ENCODE results near the gene PRICKLE4.

DNA sequence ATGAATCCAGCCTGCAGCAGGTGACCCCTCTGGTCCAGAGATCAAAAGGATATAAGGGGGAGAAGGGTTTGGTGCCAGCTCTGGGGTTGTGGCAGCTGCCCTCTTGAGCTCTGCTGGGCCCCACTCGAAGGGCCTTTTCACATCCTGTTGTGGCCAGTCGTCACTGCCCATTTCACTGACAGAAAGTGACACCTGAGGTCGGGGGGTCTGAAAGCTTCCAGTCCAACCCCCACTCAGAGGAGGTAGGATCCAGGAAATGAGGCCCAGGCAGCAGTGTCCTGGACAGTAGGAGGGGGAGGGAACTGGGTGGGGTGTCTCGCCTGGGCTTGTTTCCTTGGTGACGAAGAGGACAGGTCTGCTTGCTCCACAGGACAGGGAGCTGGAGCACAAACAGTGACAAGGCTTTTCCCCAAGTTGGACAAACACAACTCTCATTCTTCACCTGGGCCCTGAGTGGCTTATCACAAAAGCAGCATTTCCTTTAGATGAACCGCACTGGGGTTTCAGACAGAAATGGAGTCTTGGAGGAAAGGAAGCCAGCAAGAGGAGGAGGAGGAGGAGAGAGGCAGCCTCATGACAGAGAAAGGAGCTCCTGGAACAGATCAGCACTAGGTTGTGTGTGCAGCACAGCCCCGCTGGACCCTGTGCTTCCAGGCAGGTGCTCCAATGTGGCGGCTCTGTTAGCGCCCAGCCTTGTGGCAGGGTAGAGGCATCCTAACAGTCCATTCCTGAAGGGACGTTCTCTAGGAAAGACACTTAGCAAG, 11.9 kb upstream of the PRICKLE4 start:
- TF ChIP-seq, protein P1, sequence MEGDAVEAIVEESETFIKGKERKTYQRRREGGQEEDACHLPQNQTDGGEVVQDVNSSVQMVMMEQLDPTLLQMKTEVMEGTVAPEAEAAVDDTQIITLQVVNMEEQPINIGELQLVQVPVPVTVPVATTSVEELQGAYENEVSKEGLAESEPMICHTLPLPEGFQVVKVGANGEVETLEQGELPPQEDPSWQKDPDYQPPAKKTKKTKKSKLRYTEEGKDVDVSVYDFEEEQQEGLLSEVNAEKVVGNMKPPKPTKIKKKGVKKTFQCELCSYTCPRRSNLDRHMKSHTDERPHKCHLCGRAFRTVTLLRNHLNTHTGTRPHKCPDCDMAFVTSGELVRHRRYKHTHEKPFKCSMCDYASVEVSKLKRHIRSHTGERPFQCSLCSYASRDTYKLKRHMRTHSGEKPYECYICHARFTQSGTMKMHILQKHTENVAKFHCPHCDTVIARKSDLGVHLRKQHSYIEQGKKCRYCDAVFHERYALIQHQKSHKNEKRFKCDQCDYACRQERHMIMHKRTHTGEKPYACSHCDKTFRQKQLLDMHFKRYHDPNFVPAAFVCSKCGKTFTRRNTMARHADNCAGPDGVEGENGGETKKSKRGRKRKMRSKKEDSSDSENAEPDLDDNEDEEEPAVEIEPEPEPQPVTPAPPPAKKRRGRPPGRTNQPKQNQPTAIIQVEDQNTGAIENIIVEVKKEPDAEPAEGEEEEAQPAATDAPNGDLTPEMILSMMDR (conservative IDR thresholded peaks at IDR 0.05; ENCODE audit: low read depth, low read length) = no peak
- TF ChIP-seq FOS (IDR thresholded peaks at IDR 0.05; ENCODE audit: low read depth, low read length) = no peak
- TF ChIP-seq, protein P2, sequence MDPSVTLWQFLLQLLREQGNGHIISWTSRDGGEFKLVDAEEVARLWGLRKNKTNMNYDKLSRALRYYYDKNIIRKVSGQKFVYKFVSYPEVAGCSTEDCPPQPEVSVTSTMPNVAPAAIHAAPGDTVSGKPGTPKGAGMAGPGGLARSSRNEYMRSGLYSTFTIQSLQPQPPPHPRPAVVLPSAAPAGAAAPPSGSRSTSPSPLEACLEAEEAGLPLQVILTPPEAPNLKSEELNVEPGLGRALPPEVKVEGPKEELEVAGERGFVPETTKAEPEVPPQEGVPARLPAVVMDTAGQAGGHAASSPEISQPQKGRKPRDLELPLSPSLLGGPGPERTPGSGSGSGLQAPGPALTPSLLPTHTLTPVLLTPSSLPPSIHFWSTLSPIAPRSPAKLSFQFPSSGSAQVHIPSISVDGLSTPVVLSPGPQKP (IDR thresholded peaks at IDR 0.05; ENCODE audit: borderline replicate concordance, low read depth, low read length) = no peak
- TF ChIP-seq POLR2A (IDR thresholded peaks at IDR 0.05; ENCODE audit: low read depth, low read length) = no peak
- TF ChIP-seq RFX5 (IDR thresholded peaks at IDR 0.05; ENCODE audit: low read depth, low read length) = no peak
- TF ChIP-seq MAZ (IDR thresholded peaks at IDR 0.05; ENCODE audit: borderline replicate concordance, low read depth, low read length) = no peak
- no peak for TF ChIP-seq RAD21 (IDR thresholded peaks at IDR 0.05; ENCODE audit: low read length)
- TF ChIP-seq RCOR1 (IDR thresholded peaks at IDR 0.05; ENCODE audit: insufficient replicate concordance, low read length) = no peak
- no peak for TF ChIP-seq MXI1 (IDR thresholded peaks at IDR 0.05; ENCODE audit: borderline replicate concordance, low read depth, low read length)
- TF ChIP-seq BHLHE40 (IDR thresholded peaks at IDR 0.05; ENCODE audit: low read depth, low read length) = no peak
- TF ChIP-seq, protein P3, sequence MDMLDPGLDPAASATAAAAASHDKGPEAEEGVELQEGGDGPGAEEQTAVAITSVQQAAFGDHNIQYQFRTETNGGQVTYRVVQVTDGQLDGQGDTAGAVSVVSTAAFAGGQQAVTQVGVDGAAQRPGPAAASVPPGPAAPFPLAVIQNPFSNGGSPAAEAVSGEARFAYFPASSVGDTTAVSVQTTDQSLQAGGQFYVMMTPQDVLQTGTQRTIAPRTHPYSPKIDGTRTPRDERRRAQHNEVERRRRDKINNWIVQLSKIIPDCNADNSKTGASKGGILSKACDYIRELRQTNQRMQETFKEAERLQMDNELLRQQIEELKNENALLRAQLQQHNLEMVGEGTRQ (IDR thresholded peaks at IDR 0.05; ENCODE audit: low read depth, low read length) = no peak
- TF ChIP-seq CEBPB (IDR thresholded peaks at IDR 0.05; ENCODE audit: low read depth, low read length) = no peak
- no peak for TF ChIP-seq NFE2L2 (IDR thresholded peaks at IDR 0.05; ENCODE audit: low read depth, low read length)
